ENCODE results near the gene MAD1L1.

Gene MAD1L1

GRCh38 chr7:2033586-2034135 is 199.1 kb downstream of the MAD1L1 start:
- no peak for DNase-seq (ENCODE audit: low read depth in 2 of 2, low spot score in 1 of 2)

GRCh38 chr7:2032876-2033407 is 199.8 kb downstream of the MAD1L1 start:
- no peak for DNase-seq (ENCODE audit: low read depth in 2 of 2, low spot score in 1 of 2)

- no peak for DNase-seq (ENCODE audit: low read depth in 2 of 2, low spot score in 1 of 2)
Measured at GRCh38 chr7:2032030-2032875, 200.5 kb downstream of the MAD1L1 start.

GRCh38 chr7:2031451-2031845 is 201.3 kb downstream of the MAD1L1 start:
- no peak for DNase-seq (ENCODE audit: low read depth in 2 of 2, low spot score in 1 of 2)

GRCh38 chr7:2030475-2031450 is 202.0 kb downstream of the MAD1L1 start:
- no peak for DNase-seq (ENCODE audit: low read depth in 2 of 2, low spot score in 1 of 2)

- no peak for DNase-seq (ENCODE audit: low read depth in 2 of 2, low spot score in 1 of 2)
Measured at GRCh38 chr7:2029936-2030335, 202.8 kb downstream of the MAD1L1 start.

GRCh38 chr7:2029211-2029905 is 203.4 kb downstream of the MAD1L1 start:
- no peak for DNase-seq (ENCODE audit: low read depth in 2 of 2, low spot score in 1 of 2)

GRCh38 chr7:2028733-2029132 is 204.0 kb downstream of the MAD1L1 start:
- DNase-seq (ENCODE audit: low read depth in 2 of 2, low spot score in 1 of 2): no peak

- no peak for DNase-seq (ENCODE audit: low read depth in 2 of 2, low spot score in 1 of 2)
Measured at GRCh38 chr7:2025188-2025587, 207.6 kb downstream of the MAD1L1 start.

- DNase-seq (ENCODE audit: low read depth in 2 of 2, low spot score in 1 of 2): no peak
Measured at GRCh38 chr7:2024567-2024918, 208.2 kb downstream of the MAD1L1 start.

GRCh38 chr7:2023877-2024566 is 208.7 kb downstream of the MAD1L1 start:
- no peak for DNase-seq (ENCODE audit: low read depth in 2 of 2, low spot score in 1 of 2)

- no peak for DNase-seq (ENCODE audit: low read depth in 2 of 2, low spot score in 1 of 2)
Measured at GRCh38 chr7:2022737-2023250, 210.0 kb downstream of the MAD1L1 start.

- no peak for DNase-seq (ENCODE audit: low read depth in 2 of 2, low spot score in 1 of 2)
Measured at GRCh38 chr7:2022021-2022409, 210.7 kb downstream of the MAD1L1 start.

- peak in 1 of 2 donors; percentile 37 for DNase-seq (ENCODE audit: low read depth in 2 of 2, low spot score in 1 of 2)
Measured at GRCh38 chr7:2019711-2020511, 212.8 kb downstream of the MAD1L1 start.

GRCh38 chr7:2019461-2019710 is 213.4 kb downstream of the MAD1L1 start:
- no peak for DNase-seq (ENCODE audit: low read depth in 2 of 2, low spot score in 1 of 2)

GRCh38 chr7:2018569-2019460 is 213.9 kb downstream of the MAD1L1 start:
- no peak for DNase-seq (ENCODE audit: low read depth in 2 of 2, low spot score in 1 of 2)

- DNase-seq (ENCODE audit: low read depth in 2 of 2, low spot score in 1 of 2): no peak
Measured at GRCh38 chr7:2017914-2018568, 214.7 kb downstream of the MAD1L1 start.

- no peak for DNase-seq (ENCODE audit: low read depth in 2 of 2, low spot score in 1 of 2)
Measured at GRCh38 chr7:2017481-2017891, 215.3 kb downstream of the MAD1L1 start.

All from stimulated activated CD8-positive, alpha-beta memory T cell treated with anti-CD3 and anti-CD28 coated beads, Interleukin-4, amount 100 ng/mL, for 4 hours (primary cell).